ENCODE data around the gene UBE2O. TPM values are rescaled to one million over a fixed set of nuclear protein-coding genes. Genes with fewer than 3 reads are reported as not detected.

Gene UBE2O
- total and polyA plus RNA-seq, 11 donors, result 16.0 to 36.1 (median 30.7) TPM

DNA sequence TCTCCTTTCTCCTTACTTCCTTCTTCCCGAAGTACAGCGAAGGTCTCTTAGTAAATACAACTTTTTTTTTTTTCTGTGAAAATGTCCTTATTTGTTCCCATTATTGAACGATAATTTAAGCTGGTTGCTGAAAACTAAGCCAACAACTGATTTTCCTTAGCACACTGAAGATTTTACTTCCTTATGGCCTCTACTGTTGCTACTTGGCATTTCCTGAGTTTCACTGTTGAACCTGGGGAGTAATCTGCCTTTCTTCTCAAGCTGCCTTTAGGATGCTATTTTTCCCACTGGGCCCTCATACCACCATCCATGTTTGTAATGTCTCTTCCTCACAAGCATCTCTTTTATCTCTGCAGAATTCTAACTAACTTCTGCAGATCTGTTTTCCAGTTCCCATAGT, 26.1 kb downstream of the UBE2O start:
- no peak for ATAC-seq
- peaks cover 3 to 68% (median 39%) of the 10 kb centered on the region in 12 donors for H3K4me1 ChIP-seq

DNA sequence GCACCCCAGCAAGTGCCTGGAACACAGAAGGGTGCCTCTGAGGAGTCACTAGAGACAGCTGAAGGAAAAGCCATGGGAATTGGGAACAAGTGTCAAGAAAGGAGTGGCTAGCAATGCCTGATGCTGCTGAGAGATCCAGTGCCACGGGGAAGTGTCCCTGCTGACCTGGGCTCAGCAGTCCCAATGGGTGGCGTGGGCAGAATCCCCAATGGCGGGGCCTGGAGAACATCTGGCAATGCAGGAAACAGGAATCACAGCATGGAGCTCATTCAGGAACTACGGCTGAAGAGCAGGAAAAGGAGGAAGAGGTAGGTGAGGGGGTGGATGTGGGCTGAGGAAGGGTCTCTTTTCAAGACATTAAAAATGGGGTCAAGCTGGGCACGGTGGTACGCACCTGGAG, 30.1 kb downstream of the UBE2O start:
- 68 to 87% (median 77%) methylated on average over 6 of the region's 6 CpGs for whole genome bisulfite sequencing, 4 donors
- TF ChIP-seq, protein P1, sequence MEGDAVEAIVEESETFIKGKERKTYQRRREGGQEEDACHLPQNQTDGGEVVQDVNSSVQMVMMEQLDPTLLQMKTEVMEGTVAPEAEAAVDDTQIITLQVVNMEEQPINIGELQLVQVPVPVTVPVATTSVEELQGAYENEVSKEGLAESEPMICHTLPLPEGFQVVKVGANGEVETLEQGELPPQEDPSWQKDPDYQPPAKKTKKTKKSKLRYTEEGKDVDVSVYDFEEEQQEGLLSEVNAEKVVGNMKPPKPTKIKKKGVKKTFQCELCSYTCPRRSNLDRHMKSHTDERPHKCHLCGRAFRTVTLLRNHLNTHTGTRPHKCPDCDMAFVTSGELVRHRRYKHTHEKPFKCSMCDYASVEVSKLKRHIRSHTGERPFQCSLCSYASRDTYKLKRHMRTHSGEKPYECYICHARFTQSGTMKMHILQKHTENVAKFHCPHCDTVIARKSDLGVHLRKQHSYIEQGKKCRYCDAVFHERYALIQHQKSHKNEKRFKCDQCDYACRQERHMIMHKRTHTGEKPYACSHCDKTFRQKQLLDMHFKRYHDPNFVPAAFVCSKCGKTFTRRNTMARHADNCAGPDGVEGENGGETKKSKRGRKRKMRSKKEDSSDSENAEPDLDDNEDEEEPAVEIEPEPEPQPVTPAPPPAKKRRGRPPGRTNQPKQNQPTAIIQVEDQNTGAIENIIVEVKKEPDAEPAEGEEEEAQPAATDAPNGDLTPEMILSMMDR (IDR thresholded peaks at IDR 0.05), result no peak
- TF ChIP-seq POLR2A (IDR thresholded peaks at IDR 0.05), result no peak
- no peak overlapping the region for H3K4me3 ChIP-seq
- intact Hi-C loops (cut with DNase I), result no loop called here
- no peak for DNase-seq
- no peaks in the 10 kb centered on the region for H3K36me3 ChIP-seq
- no peaks in the 10 kb centered on the region for H3K9me3 ChIP-seq
- peaks cover 6 to 68% (median 44%) of the 10 kb centered on the region in 12 donors for H3K4me1 ChIP-seq
- no peaks in the 10 kb centered on the region for H3K27me3 ChIP-seq
- ATAC-seq, result no peak
- no peak overlapping the region for H3K27ac ChIP-seq

More for the DNA sequence above, 26.1 kb downstream of the UBE2O start:
- intact Hi-C loops (cut with DNase I), result no loop called here
- Histone ChIP-seq H3K4me3 (no peak overlapping the region), H3K36me3 (no peaks in the 10 kb centered on the region), H3K27me3 (no peaks in the 10 kb centered on the region), H3K9me3 (no peaks in the 10 kb centered on the region), H3K27ac (peak overlapping the region in 7 of 12 donors; percentile 5 to 75 (median 65))
- 78 to 86% (median 83%) methylated on average over 3 of the region's 3 CpGs for WGBS, 4 donors
- DNase-seq, result no peak
- TF ChIP-seq, protein P1 (IDR thresholded peaks at IDR 0.05), result no peak
- no peak for TF ChIP-seq POLR2A (IDR thresholded peaks at IDR 0.05)

DNA sequence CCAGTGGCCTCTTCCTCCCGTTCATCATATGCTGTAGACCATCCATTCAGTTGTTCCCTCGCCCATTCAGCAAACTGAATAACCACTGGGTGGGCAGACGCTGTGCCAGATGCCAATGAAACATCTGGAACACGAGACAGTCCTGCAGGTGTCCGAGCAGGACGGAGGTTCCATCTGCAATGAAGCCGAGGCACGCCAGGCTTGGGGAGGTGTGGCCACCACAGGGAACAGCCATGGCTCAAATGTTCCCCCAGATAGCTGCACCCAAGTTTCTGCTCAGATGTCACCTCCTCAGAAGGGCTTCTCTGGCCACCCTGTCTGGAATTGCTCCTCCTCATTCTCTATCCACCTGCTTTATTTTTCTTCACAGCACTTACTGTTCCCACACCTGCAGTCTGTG, 30.5 kb downstream of the UBE2O start:
- DNase-seq, result no peak
- intact Hi-C loops (cut with DNase I), result no loop called here
- Histone ChIP-seq H3K9me3 (no peaks in the 10 kb centered on the region), H3K36me3 (no peaks in the 10 kb centered on the region), H3K4me3 (no peak overlapping the region), H3K4me1 (peaks cover 4 to 68% (median 44%) of the 10 kb centered on the region in 12 donors), H3K27ac (no peak overlapping the region), H3K27me3 (no peaks in the 10 kb centered on the region)
- WGBS, 4 donors, result 90 to 96% (median 94%) methylated on average over 7 to 8 of the region's 8 CpGs
- no peak for TF ChIP-seq POLR2A (IDR thresholded peaks at IDR 0.05)
- TF ChIP-seq, protein P1 (IDR thresholded peaks at IDR 0.05), result no peak
- ATAC-seq, result no peak

DNA sequence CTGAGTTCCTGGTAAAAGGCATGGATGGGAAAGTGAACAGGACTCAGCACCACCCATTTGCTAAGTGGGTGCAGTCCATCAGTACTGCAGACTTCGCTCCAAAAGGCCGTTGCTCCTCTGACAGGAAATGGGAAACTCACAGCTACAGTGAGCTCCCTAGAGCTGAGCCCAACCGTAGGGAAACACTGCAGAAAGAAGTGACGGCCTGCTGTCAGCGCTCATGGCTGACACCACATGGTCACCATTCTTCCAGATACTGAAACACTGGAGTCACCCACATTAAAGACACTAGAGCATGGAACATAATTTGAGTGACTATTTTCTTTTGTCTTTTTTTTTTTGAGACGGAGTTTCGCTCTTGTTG, 31.9 kb downstream of the UBE2O start:
- Histone ChIP-seq H3K27me3 (no peaks in the 10 kb centered on the region), H3K36me3 (peaks cover 0 to 4% (median 0%) of the 10 kb centered on the region in 9 donors), H3K4me3 (no peak overlapping the region), H3K27ac (peak overlapping the region in 11 of 12 donors; percentile 24 to 74 (median 41)), H3K4me1 (peaks cover 3 to 73% (median 43%) of the 10 kb centered on the region in 12 donors), H3K9me3 (no peaks in the 10 kb centered on the region)
- DNase-seq (peak in 3 of 5 donors; percentile 56 to 68 (median 64)), ATAC-seq (peak; percentile 83 to 92 (median 87))
- 20 to 24% (median 22%) methylated on average over 7 of the region's 7 CpGs for WGBS, 4 donors
- TF ChIP-seq, protein P1 (IDR thresholded peaks at IDR 0.05), result no peak
- TF ChIP-seq POLR2A (IDR thresholded peaks at IDR 0.05), result no peak
- intact Hi-C loops (cut with DNase I), result no loop called here
